PC-9 (cell line): ENCODE measurements around the gene NF2. TPM values are rescaled to one million over a fixed set of nuclear protein-coding genes. Genes with fewer than 3 reads are reported as not detected.

Experiments
- BruUV-seq: library from RNA; stranded (reverse); fragments of 400-500 nt; replicated peaks from 2 replicates; lab custom pipeline; 2021; lab: Mats Ljungman, UMichigan
- CTCF ChIA-PET: fragments of 300-600 bp; sonication (Branson Sonifier 250); formaldehyde crosslinking; loops from one replicate; lab custom pipeline; 2022; ENCODE audit warnings: antibody characterized with exemption; lab: Charles Lee
- POLR2A ChIA-PET: fragments of 300-600 bp; sonication (Branson Sonifier 250); formaldehyde crosslinking; loops from one replicate; lab custom pipeline; 2022; ENCODE audit warnings: antibody characterized with exemption; ENCODE audit not compliant: unreplicated experiment; lab: Charles Lee
- DNase-seq, 2 experiments: peaks; one replicate each; pipeline versions ENCODE4 v3.0.0 to v3.0.0-alpha.2; 2015 to 2022; ENCODE audit warnings: mixed read lengths in 1 of 2
- H2AFZ ChIP-seq: fragments of 200-600 bp; sonication (generic); 2 replicates; pipeline ENCODE4 v1.8.1; 2017; ENCODE audit warnings: antibody characterized with exemption
- H3F3A ChIP-seq: fragments of 200-600 bp; sonication (generic); 2 replicates; pipeline ENCODE4 v1.8.1; 2017; ENCODE audit warnings: antibody characterized with exemption, mild to moderate bottlenecking, low read depth; ENCODE audit not compliant: insufficient read depth
- H3K27ac ChIP-seq: fragments of 200-600 bp; sonication (generic); 2 replicates; pipeline ENCODE4 v1.6.1; 2016; ENCODE audit warnings: mixed run types
- H3K27me3 ChIP-seq: fragments of 200-600 bp; sonication (generic); 2 replicates; pipeline ENCODE4 v1.6.1; 2016; ENCODE audit warnings: low read depth, mixed run types; ENCODE audit not compliant: insufficient read depth
- H3K36me3 ChIP-seq: fragments of 200-600 bp; sonication (generic); 2 replicates; pipeline ENCODE4 v1.6.1; 2016; ENCODE audit warnings: low read depth, mixed run types
- H3K4me1 ChIP-seq: fragments of 200-600 bp; sonication (generic); replicated peaks from 2 replicates; pipeline ENCODE4 v1.6.1; 2016; ENCODE audit warnings: mixed run types; ENCODE audit not compliant: insufficient read depth
- H3K4me2 ChIP-seq: fragments of 200-600 bp; sonication (generic); 2 replicates; pipeline ENCODE4 v1.6.1; 2017; ENCODE audit warnings: mixed run types
- H3K4me3 ChIP-seq: fragments of 200-600 bp; sonication (generic); 2 replicates; pipeline ENCODE4 v1.6.1; 2016; ENCODE audit warnings: mixed run types
- H3K79me2 ChIP-seq: fragments of 200-600 bp; sonication (generic); 2 replicates; pipeline ENCODE4 v1.6.1; 2017; ENCODE audit warnings: low read depth, mixed run types
- H3K9me2 ChIP-seq: fragments of 200-600 bp; sonication (generic); 2 replicates; pipeline ENCODE4 v1.8.1; 2017; ENCODE audit warnings: mild to moderate bottlenecking; ENCODE audit not compliant: insufficient read depth
- H3K9me3 ChIP-seq: fragments of 200-600 bp; sonication (generic); 2 replicates; pipeline ENCODE4 v1.8.1; 2016; ENCODE audit warnings: low read depth; ENCODE audit not compliant: insufficient read depth
- H4K20me1 ChIP-seq: fragments of 200-600 bp; sonication (generic); 2 replicates; pipeline ENCODE4 v1.8.1; 2017; ENCODE audit not compliant: insufficient read depth
- CTCF ChIP-seq: fragments of 200-600 bp; sonication (generic); conservative IDR thresholded peaks from 2 replicates; pipeline ENCODE4 v1.6.1; 2017; ENCODE audit warnings: mixed run types, antibody characterized with exemption, mild to moderate bottlenecking, moderate library complexity
- EZH2 ChIP-seq: fragments of 200-600 bp; sonication (generic); IDR thresholded peaks from 2 replicates; pipeline ENCODE4 v1.8.0; 2017; ENCODE audit warnings: antibody characterized with exemption, low read depth
- intact Hi-C: fragments of 100-400 bp; cut with micrococcal nuclease; formaldehyde crosslinking; loops from one replicate; pipeline ENCODE4 v1.10.0; 2022; ENCODE audit not compliant: unreplicated experiment
- total RNA-seq: library from RNA; stranded (reverse); gene quantifications from 2 replicates; pipeline ENCODE4 v1.2.3, GENCODE V29; 2021

The NF2 gene
- total RNA-seq, 1 experiment from 2014 or later, result 73.2 TPM

- Histone ChIP-seq H2AFZ (no peak overlapping the region), H3K9me2 (no peaks in the 10 kb centered on the region), H3K79me2 (no peaks in the 10 kb centered on the region), H4K20me1 (no peaks in the 10 kb centered on the region), H3K4me3 (no peak overlapping the region), H3K4me2 (no peak overlapping the region), H3K4me1 (no peaks in the 10 kb centered on the region), H3F3A (no peaks in the 10 kb centered on the region; the same call in 1 of the 2 replicates), H3K27me3 (no peaks in the 10 kb centered on the region), H3K9me3 (no peaks in the 10 kb centered on the region), H3K36me3 (0 out of 2 replicates have a peak, but pooled peaks cover 7% of the 10 kb centered on the region), H3K27ac (no peak overlapping the region)
- no TSS peak for BruUV-seq
- DNase-seq, result no peak
- no peak for TF ChIP-seq CTCF
- no peak for TF ChIP-seq EZH2
- ChIA-PET CTCF (no interaction called here), POLR2A (no interaction called here)
- intact Hi-C loops, result no loop called here
Observed at GRCh38 chr22:29670626-29671025, 67.2 kb downstream of the NF2 start.

GRCh38 chr22:29673361-29674066 lies 70.1 kb downstream of the NF2 start:
- Histone ChIP-seq H3F3A (no peaks in the 10 kb centered on the region; the same call in 1 of the 2 replicates), H4K20me1 (0 out of 2 replicates have a peak, but pooled peaks cover 3% of the 10 kb centered on the region), H3K4me3 (no peak overlapping the region), H3K4me2 (no peak overlapping the region), H3K27ac (no peak overlapping the region), H3K36me3 (peaks cover 3% of the 10 kb centered on the region; the same call in 1 of the 2 replicates), H2AFZ (no peak overlapping the region), H3K27me3 (no peaks in the 10 kb centered on the region), H3K79me2 (no peaks in the 10 kb centered on the region), H3K9me3 (no peaks in the 10 kb centered on the region), H3K9me2 (no peaks in the 10 kb centered on the region), H3K4me1 (no peaks in the 10 kb centered on the region)
- CTCF ChIA-PET, result no interaction called here
- TF ChIP-seq CTCF, result no peak
- TF ChIP-seq EZH2, result no peak
- POLR2A ChIA-PET, result no interaction called here
- BruUV-seq, result no TSS peak
- intact Hi-C loops, result no loop called here
- no peak for DNase-seq

- no peak for DNase-seq
- no TSS peak for BruUV-seq
- Histone ChIP-seq H3K9me2 (no peaks in the 10 kb centered on the region), H3K4me3 (no peak overlapping the region), H3K27me3 (no peaks in the 10 kb centered on the region), H3K4me2 (no peak overlapping the region), H3K79me2 (no peaks in the 10 kb centered on the region), H3K27ac (no peak overlapping the region), H3K9me3 (no peaks in the 10 kb centered on the region), H2AFZ (no peak overlapping the region), H3K4me1 (no peaks in the 10 kb centered on the region), H3K36me3 (peaks cover 3% of the 10 kb centered on the region; the same call in 1 of the 2 replicates), H4K20me1 (0 out of 2 replicates have a peak, but pooled peaks cover 3% of the 10 kb centered on the region), H3F3A (no peaks in the 10 kb centered on the region; the same call in 1 of the 2 replicates)
- ChIA-PET POLR2A (no interaction called here), CTCF (no interaction called here)
- intact Hi-C loops, result no loop called here
- TF ChIP-seq CTCF, result no peak
- TF ChIP-seq EZH2, result no peak
Observed at GRCh38 chr22:29674121-29674520, 70.7 kb downstream of the NF2 start.
